HepG2 (cell line): ENCODE measurements around the gene WWP2. TPM values are rescaled to one million over a fixed set of nuclear protein-coding genes. Genes with fewer than 3 reads are reported as not detected.

Source experiments
- AKNA ChIP-seq: sonication (generic); formaldehyde crosslinking; IDR thresholded peaks from 2 replicates; pipeline ENCODE4 v1.4.0; 2020; ENCODE audit warnings: missing genetic modification reagents, borderline replicate concordance
- ARNT ChIP-seq: fragments of 450-650 bp; IDR thresholded peaks from 2 replicates; pipeline ENCODE4 v1.6.1; 2017
- CBX1 ChIP-seq: IDR thresholded peaks from one replicate; pipeline ENCODE4 v1.6.1; 2016; ENCODE audit warnings: antibody characterized with exemption, low read depth
- CHD4 ChIP-seq: fragments of 200-600 bp; sonication (generic); IDR thresholded peaks from 2 replicates; pipeline ENCODE4 v1.7.0; 2017; ENCODE audit warnings: mild to moderate bottlenecking, low read length, borderline replicate concordance
- FOXC1 ChIP-seq: sonication (generic); formaldehyde crosslinking; IDR thresholded peaks from 2 replicates; pipeline ENCODE4 v1.8.0; 2022; ENCODE audit warnings: mild to moderate bottlenecking, missing genetic modification reagents, borderline replicate concordance
- GATAD1 ChIP-seq: IDR thresholded peaks from 2 replicates; pipeline ENCODE4 v1.6.1; 2016; ENCODE audit warnings: missing genetic modification reagents, missing compliant biosample characterization
- HMG20B ChIP-seq: conservative IDR thresholded peaks from 2 replicates; pipeline ENCODE4 v1.6.1; 2016; ENCODE audit warnings: missing genetic modification reagents, missing compliant biosample characterization
- HNRNPL ChIP-seq: fragments of 200-400 bp; formaldehyde crosslinking; IDR thresholded peaks from 2 replicates; pipeline ENCODE4 v1.6.1; 2017; ENCODE audit warnings: mild to moderate bottlenecking, low read depth, low read length
- KDM1A ChIP-seq: IDR thresholded peaks from 2 replicates; pipeline ENCODE4 v1.6.1; 2016; ENCODE audit warnings: missing compliant biosample characterization
- KMT2B ChIP-seq: IDR thresholded peaks from 2 replicates; pipeline ENCODE4 v1.6.1; 2016; ENCODE audit warnings: missing genetic modification reagents, missing compliant biosample characterization
- PBX3 ChIP-seq: sonication (generic); formaldehyde crosslinking; IDR thresholded peaks from 2 replicates; pipeline ENCODE4 v1.8.1; 2023; ENCODE audit warnings: missing genetic modification reagents, inconsistent platforms, borderline replicate concordance
- SNAPC2 ChIP-seq: sonication (generic); formaldehyde crosslinking; IDR thresholded peaks from 2 replicates; pipeline ENCODE4 v1.8.1; 2022; ENCODE audit warnings: mild to moderate bottlenecking, missing genetic modification reagents
- SP140L ChIP-seq: sonication (generic); formaldehyde crosslinking; IDR thresholded peaks from 2 replicates; pipeline ENCODE4 v1.4.0; 2020; ENCODE audit warnings: missing genetic modification reagents, borderline replicate concordance
- TCF7L2 ChIP-seq: IDR thresholded peaks from 2 replicates; pipeline ENCODE4 v1.6.1; 2011; ENCODE audit warnings: mild to moderate bottlenecking, low read depth, low read length, moderate library complexity
- ZBTB20 ChIP-seq: sonication (generic); formaldehyde crosslinking; IDR thresholded peaks from 2 replicates; pipeline ENCODE4 v1.8.1; 2023; ENCODE audit warnings: missing genetic modification reagents, low read depth, mild to moderate bottlenecking, borderline replicate concordance
- ZBTB25 ChIP-seq: IDR thresholded peaks from 2 replicates; pipeline ENCODE4 v1.6.1; 2018; ENCODE audit warnings: missing genetic modification reagents
- ZFYVE20 ChIP-seq: sonication (generic); formaldehyde crosslinking; IDR thresholded peaks from 2 replicates; pipeline ENCODE4 v1.8.0; 2023; ENCODE audit warnings: low read depth, mild to moderate bottlenecking, moderate library complexity, missing genetic modification reagents, borderline replicate concordance
- ZKSCAN8 ChIP-seq: IDR thresholded peaks from 2 replicates; pipeline ENCODE4 v1.6.1; 2016; ENCODE audit warnings: borderline replicate concordance, missing genetic modification reagents, missing compliant biosample characterization
- ZNF138 ChIP-seq: sonication (generic); formaldehyde crosslinking; IDR thresholded peaks from 2 replicates; pipeline ENCODE4 v1.5.0; 2020; ENCODE audit warnings: mild to moderate bottlenecking, low read depth, missing genetic modification reagents
- ZNF205 ChIP-seq: IDR thresholded peaks from 2 replicates; pipeline ENCODE4 v1.6.1; 2018; ENCODE audit warnings: missing biosample characterization, missing genetic modification reagents
- ZNF282 ChIP-seq: fragments of 450-650 bp; IDR thresholded peaks from 2 replicates; pipeline ENCODE4 v1.6.1; 2018; ENCODE audit not compliant: partially characterized antibody
- ZNF367 ChIP-seq: sonication (generic); formaldehyde crosslinking; IDR thresholded peaks from 2 replicates; pipeline ENCODE4 v1.4.0; 2020; ENCODE audit warnings: missing genetic modification reagents, borderline replicate concordance
- ZNF567 ChIP-seq: sonication (generic); formaldehyde crosslinking; IDR thresholded peaks from 2 replicates; pipeline ENCODE4 v1.8.1; 2023; ENCODE audit warnings: mild to moderate bottlenecking, missing genetic modification reagents, borderline replicate concordance
- ZNF768 ChIP-seq: sonication (generic); formaldehyde crosslinking; IDR thresholded peaks from 2 replicates; pipeline ENCODE4 v1.4.0; 2020; ENCODE audit warnings: missing genetic modification reagents
- polyA plus RNA-seq, 8 experiments: library from polyadenylated mRNA; depleted of rRNA in 3 of 8; stranded (reverse) in 7 of 8; unstranded in 1 of 8; fragments of >200 nt; fragmentation: Illumina TruSeq in 4 of 8; extraction: Trizol in 4 of 8; gene quantifications; 2 replicates each; pipeline versions ENCODE4 v1.2.1 to v1.2.3, GENCODE V29; 2011 to 2016; ENCODE audit warnings: low read depth in 4 of 8, missing spikeins in 1 of 8, mixed read lengths in 1 of 8; ENCODE audit not compliant: insufficient read depth in 1 of 8
- total RNA-seq, 5 experiments: library from RNA; depleted of rRNA; stranded (reverse); fragments of >200 nt; fragmentation: Illumina TruSeq; extraction: Trizol; gene quantifications; 2 replicates each; pipeline ENCODE4 v1.2.3, GENCODE V29; 2016; ENCODE audit warnings: low read depth in 1 of 5

Gene WWP2
- total and polyA plus RNA-seq, 2 of the 13 experiments (the other 11 are each of a cell fraction or from before 2014, with no cell fraction given) = 11.4 to 28.2 TPM

GRCh38 chr16:69726313-69727060, 35.6 kb upstream of the WWP2 start, which contains the start of gene NQO1 (continued):
- no peak for TF ChIP-seq PBX3 (CRISPR knock-in tag)
- TF ChIP-seq ZNF138 = no peak
- 0 out of 2 replicates have a peak, but pooled peaks have one; percentile 35 for TF ChIP-seq ZNF567 (CRISPR knock-in tag)
- TF ChIP-seq CHD4 = 0 out of 2 replicates have a peak, but pooled peaks have one; percentile 48
- no peak for TF ChIP-seq ARNT
- 0 out of 2 replicates have a peak, but pooled peaks have one; percentile 34 for TF ChIP-seq ZNF768 (CRISPR knock-in tag)
- TF ChIP-seq ZNF205 (CRISPR knock-in tag) = peak; percentile 29; the same call in 1 of the 2 replicates
- no peak for TF ChIP-seq ZNF367 (CRISPR knock-in tag)
- TF ChIP-seq ZNF282 = no peak
- TF ChIP-seq HNRNPL = peak; percentile 93
- no peak for TF ChIP-seq HMG20B
- TF ChIP-seq SNAPC2 = no peak
- no peak; the same call in 1 of the 2 replicates for TF ChIP-seq KMT2B
- TF ChIP-seq ZBTB20 = peak; percentile 76; the same call in 1 of the 2 replicates
- no peak for TF ChIP-seq SP140L (CRISPR knock-in tag)
- TF ChIP-seq ZKSCAN8 = no peak
- TF ChIP-seq TCF7L2 = no peak
- no peak for TF ChIP-seq CBX1
- TF ChIP-seq ZFYVE20 (CRISPR knock-in tag) = no peak
- TF ChIP-seq FOXC1 (CRISPR knock-in tag) = peak; percentile 37; the same call in 1 of the 2 replicates
- TF ChIP-seq ZBTB25 (CRISPR knock-in tag) = 0 out of 2 replicates have a peak, but pooled peaks have one; percentile 20
- no peak; the same call in 1 of the 2 replicates for TF ChIP-seq AKNA
- 0 out of 2 replicates have a peak, but pooled peaks have one; percentile 38 for TF ChIP-seq KDM1A (CRISPR knock-in tag)
- no peak; the same call in none of the 2 replicates for TF ChIP-seq GATAD1 (CRISPR knock-in tag)
